GM23338 (cell line): Measurements from ENCODE around the gene RNF133. TPM values are rescaled to one million over a fixed set of nuclear protein-coding genes. Genes with fewer than 3 reads are reported as not detected.

ENCODE experiments used
- ATAC-seq: fragments of 200-7000 bp; cut with Tn5 transposase; 3 replicates; pipeline ENCODE4 v1.9.1; 2020
- DNase-seq: peaks from one replicate; pipeline ENCODE4 v3.0.0-alpha.2; 2015; ENCODE audit warnings: low spot score
- H2AFZ ChIP-seq: fragments of 200-600 bp; sonication (generic); 2 replicates; pipeline ENCODE4 v1.8.0; 2016; ENCODE audit warnings: antibody characterized with exemption, mild to moderate bottlenecking, moderate library complexity
- H3F3A ChIP-seq: fragments of 200-600 bp; sonication (generic); replicated peaks from 2 replicates; pipeline ENCODE4 v1.8.0; 2017; ENCODE audit warnings: antibody characterized with exemption, mixed run types, low read depth
- H3K27ac ChIP-seq: fragments of 200-600 bp; sonication (generic); 2 replicates; pipeline ENCODE4 v1.6.1; 2016; ENCODE audit warnings: low read depth
- H3K27me3 ChIP-seq: fragments of 200-600 bp; sonication (generic); 2 replicates; pipeline ENCODE4 v1.8.0; 2016; ENCODE audit warnings: mild to moderate bottlenecking, mixed run types, moderate library complexity; ENCODE audit not compliant: insufficient read depth
- H3K36me3 ChIP-seq: fragments of 200-600 bp; sonication (generic); 2 replicates; pipeline ENCODE4 v1.8.0; 2016; ENCODE audit warnings: mild to moderate bottlenecking; ENCODE audit not compliant: insufficient read depth
- H3K4me1 ChIP-seq: fragments of 200-600 bp; sonication (generic); 2 replicates; pipeline ENCODE4 v1.8.0; 2016; ENCODE audit warnings: mild to moderate bottlenecking, moderate library complexity; ENCODE audit not compliant: insufficient read depth
- H3K4me2 ChIP-seq: fragments of 200-600 bp; sonication (generic); 2 replicates; pipeline ENCODE4 v1.7.1; 2017; ENCODE audit warnings: mixed run types
- H3K4me3 ChIP-seq: fragments of 200-600 bp; sonication (generic); 2 replicates; pipeline ENCODE4 v1.6.1; 2016; ENCODE audit warnings: mixed run types
- H3K79me2 ChIP-seq: fragments of 200-600 bp; sonication (generic); replicated peaks from 2 replicates; pipeline ENCODE4 v1.8.0; 2017; ENCODE audit warnings: mild to moderate bottlenecking; ENCODE audit not compliant: insufficient read depth
- H3K9me2 ChIP-seq: fragments of 200-600 bp; sonication (generic); 2 replicates; pipeline ENCODE4 v1.8.0; 2017; ENCODE audit not compliant: insufficient read depth
- H4K20me1 ChIP-seq: fragments of 200-600 bp; sonication (generic); replicated peaks from 2 replicates; pipeline ENCODE4 v1.8.0; 2017; ENCODE audit warnings: mild to moderate bottlenecking; ENCODE audit not compliant: insufficient read depth
- H3K27ac Mint-ChIP-seq: 2 replicates; pipeline ENCODE4 v1.8.0; 2020; ENCODE audit warnings: inconsistent platforms, mild to moderate bottlenecking, moderate library complexity, mixed read lengths
- H3K27me3 Mint-ChIP-seq: 3 replicates; pipeline ENCODE4 v1.8.0; 2022; ENCODE audit warnings: low read depth, mild to moderate bottlenecking, moderate library complexity, mixed read lengths, inconsistent platforms; ENCODE audit not compliant: insufficient read depth, poor library complexity
- H3K36me3 Mint-ChIP-seq: 3 replicates; pipeline ENCODE4 v1.8.0; 2021; ENCODE audit warnings: low read depth, mild to moderate bottlenecking, inconsistent platforms, moderate library complexity, mixed read lengths
- H3K4me1 Mint-ChIP-seq: 3 replicates; pipeline ENCODE4 v1.8.0; 2020; ENCODE audit warnings: mild to moderate bottlenecking, inconsistent platforms, mixed read lengths
- H3K4me3 Mint-ChIP-seq: 3 replicates; pipeline ENCODE4 v1.8.0; 2021; ENCODE audit warnings: moderate library complexity, mild to moderate bottlenecking, inconsistent platforms, mixed read lengths
- H3K9me3 Mint-ChIP-seq: 3 replicates; pipeline ENCODE4 v1.8.0; 2020; ENCODE audit warnings: moderate library complexity, mild to moderate bottlenecking, inconsistent platforms, mixed read lengths
- CREB1 ChIP-seq: fragments of 250-450 bp; sonication (Bioruptor Pico); IDR thresholded peaks from 2 replicates; pipeline ENCODE4 v1.5.0; 2020; ENCODE audit warnings: low read depth, mild to moderate bottlenecking, moderate library complexity
- EZH2 ChIP-seq: fragments of 200-600 bp; sonication (generic); IDR thresholded peaks from one replicate; pipeline ENCODE4 v1.8.0; 2017; ENCODE audit warnings: antibody characterized with exemption, mild to moderate bottlenecking, low read depth; ENCODE audit not compliant: unreplicated experiment
- EZH2phosphoT487 ChIP-seq: fragments of 200-600 bp; sonication (generic); IDR thresholded peaks from one replicate; pipeline ENCODE4 v1.8.1; 2018; ENCODE audit warnings: antibody characterized with exemption; ENCODE audit not compliant: unreplicated experiment
- JUNB ChIP-seq: IDR thresholded peaks from one replicate; pipeline ENCODE4 v1.6.1; 2016; ENCODE audit warnings: antibody characterized with exemption; ENCODE audit not compliant: unreplicated experiment
- NANOG ChIP-seq: IDR thresholded peaks from 2 replicates; pipeline ENCODE4 v1.6.1; 2016; ENCODE audit warnings: antibody characterized with exemption, borderline replicate concordance
- POLR2AphosphoS5 ChIP-seq: IDR thresholded peaks from 2 replicates; pipeline ENCODE4 v1.6.1; 2016; ENCODE audit warnings: antibody characterized with exemption, low read depth
- STAT1 ChIP-seq: IDR thresholded peaks from one replicate; pipeline ENCODE4 v1.6.1; 2016; ENCODE audit warnings: antibody characterized with exemption; ENCODE audit not compliant: unreplicated experiment
- ZNF114 ChIP-seq: fragments of 250-450 bp; sonication (Bioruptor Pico); IDR thresholded peaks from 2 replicates; pipeline ENCODE4 v1.5.0; 2020; ENCODE audit warnings: mild to moderate bottlenecking, moderate library complexity
- ZNF331 ChIP-seq: fragments of 250-450 bp; sonication (Bioruptor Pico); IDR thresholded peaks from 2 replicates; pipeline ENCODE4 v1.5.0; 2020; ENCODE audit warnings: low read depth, mild to moderate bottlenecking, moderate library complexity
- polyA plus RNA-seq: library from polyadenylated mRNA; unstranded; fragments of >200 nt; fragmentation: Nextera tagmentation; extraction: Ambion mirVana; gene quantifications from 2 replicates; pipeline ENCODE4 v1.2.1, GENCODE V29; 2016
- total RNA-seq: library from RNA; depleted of rRNA; stranded (reverse); fragments of >200 nt; shearing (Covaris generic); gene quantifications from 2 replicates; pipeline ENCODE4 v1.2.3, GENCODE V29; 2014
- TF ChIP-seq, protein P1 (sequence below): IDR thresholded peaks from 2 replicates; pipeline ENCODE4 v1.6.1; 2016; ENCODE audit warnings: antibody characterized with exemption
- TF ChIP-seq, protein P2 (sequence below), 2 experiments: fragments of 200-600 bp in 1 of 2; sonication (generic) in 1 of 2; conservative IDR thresholded peaks; 2 replicates each; pipeline versions ENCODE4 v1.5.1 to v1.6.1; 2016 to 2017; ENCODE audit warnings: antibody characterized with exemption in 2 of 2, low read depth in 2 of 2, mild to moderate bottlenecking in 2 of 2, moderate library complexity in 1 of 2
- TF ChIP-seq, protein P3 (sequence below): IDR thresholded peaks from one replicate; pipeline ENCODE4 v1.6.1; 2018; ENCODE audit warnings: antibody characterized with exemption; ENCODE audit not compliant: unreplicated experiment
- TF ChIP-seq, protein P4 (sequence below): fragments of 250-450 bp; sonication (Bioruptor Pico); IDR thresholded peaks from 2 replicates; pipeline ENCODE4 v1.5.0; 2020; ENCODE audit warnings: mild to moderate bottlenecking, moderate library complexity

Gene RNF133
- total and polyA plus RNA-seq, 2 experiments from 2014 or later = 2.0 TPM; not detected in 1

DNA sequence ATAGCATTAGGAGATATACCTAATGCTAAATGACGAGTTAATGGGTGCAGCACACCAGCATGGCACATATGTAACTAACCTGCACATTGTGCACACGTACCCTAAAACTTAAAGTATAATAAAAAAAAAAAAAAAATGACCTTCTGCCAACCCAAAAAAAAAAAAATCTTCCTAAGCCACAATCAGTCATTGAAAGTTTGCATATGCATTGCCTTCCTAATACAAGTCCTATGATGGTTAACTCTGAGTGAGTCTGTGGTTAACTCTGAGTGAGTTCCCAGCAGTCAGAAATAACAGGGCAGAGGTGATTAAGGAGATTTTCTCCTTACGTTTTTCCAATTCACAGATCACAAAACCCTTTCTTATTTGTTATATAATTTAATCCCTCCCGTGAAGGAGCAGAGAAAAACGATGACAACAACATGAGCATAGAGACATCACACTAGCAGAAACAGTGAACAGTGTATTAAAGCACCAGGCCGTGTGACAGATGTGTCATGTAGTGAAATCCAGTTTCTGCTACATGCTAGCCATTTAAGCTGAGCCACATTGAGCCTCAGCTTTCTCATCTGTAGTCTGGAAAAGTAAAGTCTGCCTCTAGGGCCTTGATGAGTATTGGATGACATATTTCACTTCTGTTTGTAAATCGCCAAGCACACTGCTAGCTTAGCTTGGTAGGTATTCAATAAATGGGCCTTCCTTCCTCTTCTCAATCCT is 11.2 kb upstream of the RNF133 start:
- Mint-ChIP-seq H3K9me3 (no peaks in the 10 kb centered on the region), H3K36me3 (no peaks in the 10 kb centered on the region), H3K27me3 (no peaks in the 10 kb centered on the region), H3K4me1 (no peaks in the 10 kb centered on the region), H3K27ac (no peak overlapping the region), H3K4me3 (no peak overlapping the region)
- H3K36me3 ChIP-seq = no peaks in the 10 kb centered on the region
- no peak overlapping the region for H3K27ac ChIP-seq
- no peaks in the 10 kb centered on the region for H4K20me1 ChIP-seq
- peaks cover 6% of the 10 kb centered on the region; the same call in 1 of the 2 replicates for H3K4me1 ChIP-seq
- no peak overlapping the region for H2AFZ ChIP-seq
- no peaks in the 10 kb centered on the region for H3K9me2 ChIP-seq
- H3F3A ChIP-seq = no peaks in the 10 kb centered on the region
- H3K4me3 ChIP-seq = no peak overlapping the region
- TF ChIP-seq NANOG (no peak), ZNF331 (CRISPR knock-in tag) (no peak), EZH2phosphoT487 (no peak), ZNF114 (CRISPR knock-in tag) (no peak), STAT1 (no peak), CREB1 (CRISPR knock-in tag) (no peak), JUNB (no peak), POLR2AphosphoS5 (no peak), EZH2 (no peak)
- TF ChIP-seq, protein P1, sequence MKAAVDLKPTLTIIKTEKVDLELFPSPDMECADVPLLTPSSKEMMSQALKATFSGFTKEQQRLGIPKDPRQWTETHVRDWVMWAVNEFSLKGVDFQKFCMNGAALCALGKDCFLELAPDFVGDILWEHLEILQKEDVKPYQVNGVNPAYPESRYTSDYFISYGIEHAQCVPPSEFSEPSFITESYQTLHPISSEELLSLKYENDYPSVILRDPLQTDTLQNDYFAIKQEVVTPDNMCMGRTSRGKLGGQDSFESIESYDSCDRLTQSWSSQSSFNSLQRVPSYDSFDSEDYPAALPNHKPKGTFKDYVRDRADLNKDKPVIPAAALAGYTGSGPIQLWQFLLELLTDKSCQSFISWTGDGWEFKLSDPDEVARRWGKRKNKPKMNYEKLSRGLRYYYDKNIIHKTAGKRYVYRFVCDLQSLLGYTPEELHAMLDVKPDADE = no peak
- TF ChIP-seq, protein P2, sequence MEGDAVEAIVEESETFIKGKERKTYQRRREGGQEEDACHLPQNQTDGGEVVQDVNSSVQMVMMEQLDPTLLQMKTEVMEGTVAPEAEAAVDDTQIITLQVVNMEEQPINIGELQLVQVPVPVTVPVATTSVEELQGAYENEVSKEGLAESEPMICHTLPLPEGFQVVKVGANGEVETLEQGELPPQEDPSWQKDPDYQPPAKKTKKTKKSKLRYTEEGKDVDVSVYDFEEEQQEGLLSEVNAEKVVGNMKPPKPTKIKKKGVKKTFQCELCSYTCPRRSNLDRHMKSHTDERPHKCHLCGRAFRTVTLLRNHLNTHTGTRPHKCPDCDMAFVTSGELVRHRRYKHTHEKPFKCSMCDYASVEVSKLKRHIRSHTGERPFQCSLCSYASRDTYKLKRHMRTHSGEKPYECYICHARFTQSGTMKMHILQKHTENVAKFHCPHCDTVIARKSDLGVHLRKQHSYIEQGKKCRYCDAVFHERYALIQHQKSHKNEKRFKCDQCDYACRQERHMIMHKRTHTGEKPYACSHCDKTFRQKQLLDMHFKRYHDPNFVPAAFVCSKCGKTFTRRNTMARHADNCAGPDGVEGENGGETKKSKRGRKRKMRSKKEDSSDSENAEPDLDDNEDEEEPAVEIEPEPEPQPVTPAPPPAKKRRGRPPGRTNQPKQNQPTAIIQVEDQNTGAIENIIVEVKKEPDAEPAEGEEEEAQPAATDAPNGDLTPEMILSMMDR (conservative IDR thresholded peaks at IDR 0.05; ENCODE audit: low read depth in 2 of 2) = no peak
- TF ChIP-seq, protein P3, sequence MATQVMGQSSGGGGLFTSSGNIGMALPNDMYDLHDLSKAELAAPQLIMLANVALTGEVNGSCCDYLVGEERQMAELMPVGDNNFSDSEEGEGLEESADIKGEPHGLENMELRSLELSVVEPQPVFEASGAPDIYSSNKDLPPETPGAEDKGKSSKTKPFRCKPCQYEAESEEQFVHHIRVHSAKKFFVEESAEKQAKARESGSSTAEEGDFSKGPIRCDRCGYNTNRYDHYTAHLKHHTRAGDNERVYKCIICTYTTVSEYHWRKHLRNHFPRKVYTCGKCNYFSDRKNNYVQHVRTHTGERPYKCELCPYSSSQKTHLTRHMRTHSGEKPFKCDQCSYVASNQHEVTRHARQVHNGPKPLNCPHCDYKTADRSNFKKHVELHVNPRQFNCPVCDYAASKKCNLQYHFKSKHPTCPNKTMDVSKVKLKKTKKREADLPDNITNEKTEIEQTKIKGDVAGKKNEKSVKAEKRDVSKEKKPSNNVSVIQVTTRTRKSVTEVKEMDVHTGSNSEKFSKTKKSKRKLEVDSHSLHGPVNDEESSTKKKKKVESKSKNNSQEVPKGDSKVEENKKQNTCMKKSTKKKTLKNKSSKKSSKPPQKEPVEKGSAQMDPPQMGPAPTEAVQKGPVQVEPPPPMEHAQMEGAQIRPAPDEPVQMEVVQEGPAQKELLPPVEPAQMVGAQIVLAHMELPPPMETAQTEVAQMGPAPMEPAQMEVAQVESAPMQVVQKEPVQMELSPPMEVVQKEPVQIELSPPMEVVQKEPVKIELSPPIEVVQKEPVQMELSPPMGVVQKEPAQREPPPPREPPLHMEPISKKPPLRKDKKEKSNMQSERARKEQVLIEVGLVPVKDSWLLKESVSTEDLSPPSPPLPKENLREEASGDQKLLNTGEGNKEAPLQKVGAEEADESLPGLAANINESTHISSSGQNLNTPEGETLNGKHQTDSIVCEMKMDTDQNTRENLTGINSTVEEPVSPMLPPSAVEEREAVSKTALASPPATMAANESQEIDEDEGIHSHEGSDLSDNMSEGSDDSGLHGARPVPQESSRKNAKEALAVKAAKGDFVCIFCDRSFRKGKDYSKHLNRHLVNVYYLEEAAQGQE = no peak
- TF ChIP-seq, protein P4, sequence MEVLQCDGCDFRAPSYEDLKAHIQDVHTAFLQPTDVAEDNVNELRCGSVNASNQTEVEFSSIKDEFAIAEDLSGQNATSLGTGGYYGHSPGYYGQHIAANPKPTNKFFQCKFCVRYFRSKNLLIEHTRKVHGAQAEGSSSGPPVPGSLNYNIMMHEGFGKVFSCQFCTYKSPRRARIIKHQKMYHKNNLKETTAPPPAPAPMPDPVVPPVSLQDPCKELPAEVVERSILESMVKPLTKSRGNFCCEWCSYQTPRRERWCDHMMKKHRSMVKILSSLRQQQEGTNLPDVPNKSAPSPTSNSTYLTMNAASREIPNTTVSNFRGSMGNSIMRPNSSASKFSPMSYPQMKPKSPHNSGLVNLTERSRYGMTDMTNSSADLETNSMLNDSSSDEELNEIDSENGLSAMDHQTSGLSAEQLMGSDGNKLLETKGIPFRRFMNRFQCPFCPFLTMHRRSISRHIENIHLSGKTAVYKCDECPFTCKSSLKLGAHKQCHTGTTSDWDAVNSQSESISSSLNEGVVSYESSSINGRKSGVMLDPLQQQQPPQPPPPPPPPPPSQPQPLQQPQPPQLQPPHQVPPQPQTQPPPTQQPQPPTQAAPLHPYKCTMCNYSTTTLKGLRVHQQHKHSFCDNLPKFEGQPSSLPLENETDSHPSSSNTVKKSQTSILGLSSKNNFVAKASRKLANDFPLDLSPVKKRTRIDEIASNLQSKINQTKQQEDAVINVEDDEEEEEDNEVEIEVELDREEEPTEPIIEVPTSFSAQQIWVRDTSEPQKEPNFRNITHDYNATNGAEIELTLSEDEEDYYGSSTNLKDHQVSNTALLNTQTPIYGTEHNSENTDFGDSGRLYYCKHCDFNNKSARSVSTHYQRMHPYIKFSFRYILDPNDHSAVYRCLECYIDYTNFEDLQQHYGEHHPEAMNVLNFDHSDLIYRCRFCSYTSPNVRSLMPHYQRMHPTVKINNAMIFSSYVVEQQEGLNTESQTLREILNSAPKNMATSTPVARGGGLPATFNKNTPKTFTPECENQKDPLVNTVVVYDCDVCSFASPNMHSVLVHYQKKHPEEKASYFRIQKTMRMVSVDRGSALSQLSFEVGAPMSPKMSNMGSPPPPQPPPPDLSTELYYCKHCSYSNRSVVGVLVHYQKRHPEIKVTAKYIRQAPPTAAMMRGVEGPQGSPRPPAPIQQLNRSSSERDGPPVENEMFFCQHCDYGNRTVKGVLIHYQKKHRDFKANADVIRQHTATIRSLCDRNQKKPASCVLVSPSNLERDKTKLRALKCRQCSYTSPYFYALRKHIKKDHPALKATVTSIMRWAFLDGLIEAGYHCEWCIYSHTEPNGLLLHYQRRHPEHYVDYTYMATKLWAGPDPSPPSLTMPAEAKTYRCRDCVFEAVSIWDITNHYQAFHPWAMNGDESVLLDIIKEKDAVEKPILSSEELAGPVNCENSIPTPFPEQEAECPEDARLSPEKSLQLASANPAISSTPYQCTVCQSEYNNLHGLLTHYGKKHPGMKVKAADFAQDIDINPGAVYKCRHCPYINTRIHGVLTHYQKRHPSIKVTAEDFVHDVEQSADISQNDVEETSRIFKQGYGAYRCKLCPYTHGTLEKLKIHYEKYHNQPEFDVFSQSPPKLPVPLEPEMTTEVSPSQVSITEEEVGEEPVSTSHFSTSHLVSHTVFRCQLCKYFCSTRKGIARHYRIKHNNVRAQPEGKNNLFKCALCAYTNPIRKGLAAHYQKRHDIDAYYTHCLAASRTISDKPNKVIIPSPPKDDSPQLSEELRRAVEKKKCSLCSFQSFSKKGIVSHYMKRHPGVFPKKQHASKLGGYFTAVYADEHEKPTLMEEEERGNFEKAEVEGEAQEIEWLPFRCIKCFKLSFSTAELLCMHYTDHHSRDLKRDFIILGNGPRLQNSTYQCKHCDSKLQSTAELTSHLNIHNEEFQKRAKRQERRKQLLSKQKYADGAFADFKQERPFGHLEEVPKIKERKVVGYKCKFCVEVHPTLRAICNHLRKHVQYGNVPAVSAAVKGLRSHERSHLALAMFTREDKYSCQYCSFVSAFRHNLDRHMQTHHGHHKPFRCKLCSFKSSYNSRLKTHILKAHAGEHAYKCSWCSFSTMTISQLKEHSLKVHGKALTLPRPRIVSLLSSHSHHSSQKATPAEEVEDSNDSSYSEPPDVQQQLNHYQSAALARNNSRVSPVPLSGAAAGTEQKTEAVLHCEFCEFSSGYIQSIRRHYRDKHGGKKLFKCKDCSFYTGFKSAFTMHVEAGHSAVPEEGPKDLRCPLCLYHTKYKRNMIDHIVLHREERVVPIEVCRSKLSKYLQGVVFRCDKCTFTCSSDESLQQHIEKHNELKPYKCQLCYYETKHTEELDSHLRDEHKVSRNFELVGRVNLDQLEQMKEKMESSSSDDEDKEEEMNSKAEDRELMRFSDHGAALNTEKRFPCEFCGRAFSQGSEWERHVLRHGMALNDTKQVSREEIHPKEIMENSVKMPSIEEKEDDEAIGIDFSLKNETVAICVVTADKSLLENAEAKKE (CRISPR knock-in tag) = no peak
- H3K4me2 ChIP-seq = no peak overlapping the region
- DNase-seq (no peak), ATAC-seq (no peak)
- H3K27me3 ChIP-seq = no peaks in the 10 kb centered on the region
- H3K79me2 ChIP-seq = 0 out of 2 replicates have a peak, but pooled peaks cover 4% of the 10 kb centered on the region
